HG03060 (cell line): Measurements from ENCODE around the gene EPN2.

Experiments used
- ATAC-seq: cut with Tn5 transposase; IDR thresholded peaks from one replicate; pipeline ENCODE4 v1.9.1; 2021; ENCODE audit warnings: low read depth, moderate number of reproducible peaks; ENCODE audit not compliant: unreplicated experiment

Gene EPN2

GRCh38 chr17:19327031-19327783, 90.0 kb downstream of the EPN2 start:
- ATAC-seq, result no peak

GRCh38 chr17:19328441-19329061, 91.4 kb downstream of the EPN2 start:
- no peak for ATAC-seq

- no peak for ATAC-seq
Observed at GRCh38 chr17:19329136-19329535, 92.0 kb downstream of the EPN2 start.

- ATAC-seq, result no peak
Observed at GRCh38 chr17:19329839-19330238, 92.7 kb downstream of the EPN2 start.

- ATAC-seq, result no peak
Observed at GRCh38 chr17:19330271-19330670, 93.1 kb downstream of the EPN2 start.

GRCh38 chr17:19331134-19331533, 94.0 kb downstream of the EPN2 start:
- ATAC-seq, result no peak

GRCh38 chr17:19331543-19332245, 94.5 kb downstream of the EPN2 start:
- ATAC-seq, result no peak

GRCh38 chr17:19332371-19333131, 95.4 kb downstream of the EPN2 start:
- ATAC-seq, result no peak

- ATAC-seq, result no peak
Observed at GRCh38 chr17:19333132-19333440, 95.9 kb downstream of the EPN2 start.

GRCh38 chr17:19333736-19334290, 96.6 kb downstream of the EPN2 start:
- no peak for ATAC-seq

GRCh38 chr17:19334331-19334730, 97.2 kb downstream of the EPN2 start:
- ATAC-seq, result no peak

GRCh38 chr17:19335951-19336631, 98.9 kb downstream of the EPN2 start:
- no peak for ATAC-seq

GRCh38 chr17:19336938-19337711, 100.0 kb downstream of the EPN2 start:
- ATAC-seq, result no peak

- ATAC-seq, result no peak
Observed at GRCh38 chr17:19337712-19338023, 100.5 kb downstream of the EPN2 start.

- peak; percentile 49 for ATAC-seq
Observed at GRCh38 chr17:19338031-19338990, 101.1 kb downstream of the EPN2 start.

- no peak for ATAC-seq
Observed at GRCh38 chr17:19339341-19339815, 102.2 kb downstream of the EPN2 start.

GRCh38 chr17:19341211-19341631, 104.1 kb downstream of the EPN2 start:
- no peak for ATAC-seq
